Measurements from ENCODE around the gene CRIP3. TPM values are rescaled to one million over a fixed set of nuclear protein-coding genes. Genes with fewer than 3 reads are reported as not detected.

CRIP3 gene
- total and polyA plus RNA-seq, 2 of the 13 experiments (the other 11 are each of a cell fraction or from before 2014, with no cell fraction given): 6.3 to 9.3 TPM

DNA sequence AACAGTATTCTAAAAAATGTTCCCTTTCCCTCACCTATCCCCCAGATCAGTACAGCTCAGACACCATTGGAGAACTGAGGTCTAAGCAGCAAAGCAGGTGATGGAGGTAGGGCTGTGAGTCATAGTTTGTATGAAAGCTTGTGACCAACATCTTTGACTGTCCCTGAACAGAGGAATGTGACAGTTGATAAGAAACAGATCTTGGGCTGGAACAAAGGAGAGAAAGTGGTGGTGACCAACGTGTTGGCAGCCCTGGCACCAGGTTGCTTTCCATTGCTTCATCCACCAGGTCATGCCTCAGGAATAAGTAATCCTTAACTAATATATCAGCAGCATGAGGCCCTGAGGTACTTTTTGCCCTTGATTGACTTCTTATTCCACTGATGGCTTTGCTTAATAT is 19.9 kb upstream of the CRIP3 start (continued):
- TF ChIP-seq ZBTB42 (CRISPR knock-in tag; IDR thresholded peaks at IDR 0.05) (0 out of 2 replicates have a peak, but pooled peaks have one; percentile 37), CHD2 (IDR thresholded peaks at IDR 0.05; ENCODE audit: low read depth, low read length) (no peak), PBX2 (CRISPR knock-in tag; IDR thresholded peaks at IDR 0.05) (no peak), ZNF589 (CRISPR knock-in tag; conservative IDR thresholded peaks at IDR 0.05) (no peak), NR2C2 (CRISPR knock-in tag; IDR thresholded peaks at IDR 0.05; ENCODE audit: borderline replicate concordance) (peak; percentile 42; the same call in 1 of the 2 replicates), KMT2A (CRISPR knock-in tag; IDR thresholded peaks at IDR 0.05) (no peak), FOXK1 (CRISPR knock-in tag; IDR thresholded peaks at IDR 0.05; ENCODE audit: borderline replicate concordance, low read depth) (no peak), RORA (CRISPR knock-in tag; IDR thresholded peaks at IDR 0.05) (no peak), SAP130 (CRISPR knock-in tag; IDR thresholded peaks at IDR 0.05; ENCODE audit: low read depth) (no peak; the same call in 1 of the 2 replicates), ZNF878 (CRISPR knock-in tag; IDR thresholded peaks at IDR 0.05) (no peak), ZNF407 (CRISPR knock-in tag; IDR thresholded peaks at IDR 0.05; ENCODE audit: not compliant biosample characterization) (no peak), ZBTB1 (CRISPR knock-in tag; IDR thresholded peaks at IDR 0.05; ENCODE audit: borderline replicate concordance) (no peak), RXRB (CRISPR knock-in tag; IDR thresholded peaks at IDR 0.05; ENCODE audit: borderline replicate concordance) (no peak), ATF7 (IDR thresholded peaks at IDR 0.05) (no peak), ATF7 (CRISPR knock-in tag; IDR thresholded peaks at IDR 0.05) (no peak), MTA3 (CRISPR knock-in tag; IDR thresholded peaks at IDR 0.05) (no peak)
- TF ChIP-seq, protein P1, sequence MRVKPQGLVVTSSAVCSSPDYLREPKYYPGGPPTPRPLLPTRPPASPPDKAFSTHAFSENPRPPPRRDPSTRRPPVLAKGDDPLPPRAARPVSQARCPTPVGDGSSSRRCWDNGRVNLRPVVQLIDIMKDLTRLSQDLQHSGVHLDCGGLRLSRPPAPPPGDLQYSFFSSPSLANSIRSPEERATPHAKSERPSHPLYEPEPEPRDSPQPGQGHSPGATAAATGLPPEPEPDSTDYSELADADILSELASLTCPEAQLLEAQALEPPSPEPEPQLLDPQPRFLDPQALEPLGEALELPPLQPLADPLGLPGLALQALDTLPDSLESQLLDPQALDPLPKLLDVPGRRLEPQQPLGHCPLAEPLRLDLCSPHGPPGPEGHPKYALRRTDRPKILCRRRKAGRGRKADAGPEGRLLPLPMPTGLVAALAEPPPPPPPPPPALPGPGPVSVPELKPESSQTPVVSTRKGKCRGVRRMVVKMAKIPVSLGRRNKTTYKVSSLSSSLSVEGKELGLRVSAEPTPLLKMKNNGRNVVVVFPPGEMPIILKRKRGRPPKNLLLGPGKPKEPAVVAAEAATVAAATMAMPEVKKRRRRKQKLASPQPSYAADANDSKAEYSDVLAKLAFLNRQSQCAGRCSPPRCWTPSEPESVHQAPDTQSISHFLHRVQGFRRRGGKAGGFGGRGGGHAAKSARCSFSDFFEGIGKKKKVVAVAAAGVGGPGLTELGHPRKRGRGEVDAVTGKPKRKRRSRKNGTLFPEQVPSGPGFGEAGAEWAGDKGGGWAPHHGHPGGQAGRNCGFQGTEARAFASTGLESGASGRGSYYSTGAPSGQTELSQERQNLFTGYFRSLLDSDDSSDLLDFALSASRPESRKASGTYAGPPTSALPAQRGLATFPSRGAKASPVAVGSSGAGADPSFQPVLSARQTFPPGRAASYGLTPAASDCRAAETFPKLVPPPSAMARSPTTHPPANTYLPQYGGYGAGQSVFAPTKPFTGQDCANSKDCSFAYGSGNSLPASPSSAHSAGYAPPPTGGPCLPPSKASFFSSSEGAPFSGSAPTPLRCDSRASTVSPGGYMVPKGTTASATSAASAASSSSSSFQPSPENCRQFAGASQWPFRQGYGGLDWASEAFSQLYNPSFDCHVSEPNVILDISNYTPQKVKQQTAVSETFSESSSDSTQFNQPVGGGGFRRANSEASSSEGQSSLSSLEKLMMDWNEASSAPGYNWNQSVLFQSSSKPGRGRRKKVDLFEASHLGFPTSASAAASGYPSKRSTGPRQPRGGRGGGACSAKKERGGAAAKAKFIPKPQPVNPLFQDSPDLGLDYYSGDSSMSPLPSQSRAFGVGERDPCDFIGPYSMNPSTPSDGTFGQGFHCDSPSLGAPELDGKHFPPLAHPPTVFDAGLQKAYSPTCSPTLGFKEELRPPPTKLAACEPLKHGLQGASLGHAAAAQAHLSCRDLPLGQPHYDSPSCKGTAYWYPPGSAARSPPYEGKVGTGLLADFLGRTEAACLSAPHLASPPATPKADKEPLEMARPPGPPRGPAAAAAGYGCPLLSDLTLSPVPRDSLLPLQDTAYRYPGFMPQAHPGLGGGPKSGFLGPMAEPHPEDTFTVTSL (CRISPR knock-in tag; IDR thresholded peaks at IDR 0.05; ENCODE audit: borderline replicate concordance): no peak
